HepG2 (cell line): Measurements from ENCODE around the gene CLDN11.

Experiments
- AKNA ChIP-seq: sonication (generic); formaldehyde crosslinking; IDR thresholded peaks from 2 replicates; pipeline ENCODE4 v1.4.0; 2020; ENCODE audit warnings: missing genetic modification reagents, borderline replicate concordance
- CBFB ChIP-seq: sonication (generic); formaldehyde crosslinking; IDR thresholded peaks from 2 replicates; pipeline ENCODE4 v1.4.0; 2020; ENCODE audit warnings: missing genetic modification reagents
- SMC3 ChIP-seq: IDR thresholded peaks from 2 replicates; pipeline ENCODE4 v1.6.1; 2011; ENCODE audit warnings: low read length, improper control_type of control experiment
- SNAPC2 ChIP-seq: sonication (generic); formaldehyde crosslinking; IDR thresholded peaks from 2 replicates; pipeline ENCODE4 v1.8.1; 2022; ENCODE audit warnings: mild to moderate bottlenecking, missing genetic modification reagents
- SP2 ChIP-seq: sonication (generic); formaldehyde crosslinking; IDR thresholded peaks from 2 replicates; pipeline ENCODE4 v1.5.1; 2020; ENCODE audit warnings: mild to moderate bottlenecking, missing genetic modification reagents
- YY1 ChIP-seq: IDR thresholded peaks from 2 replicates; pipeline ENCODE4 v1.6.1; 2011; ENCODE audit warnings: low read length, low read depth, moderate library complexity, mild to moderate bottlenecking; ENCODE audit not compliant: insufficient read depth, insufficient replicate concordance
- ZBTB33 ChIP-seq: sonication (generic); formaldehyde crosslinking; IDR thresholded peaks from 2 replicates; pipeline ENCODE4 v1.4.0; 2020; ENCODE audit warnings: missing genetic modification reagents
- ZBTB44 ChIP-seq: sonication (generic); formaldehyde crosslinking; IDR thresholded peaks from 2 replicates; pipeline ENCODE4 v1.4.0; 2020; ENCODE audit warnings: missing genetic modification reagents
- ZHX1 ChIP-seq: sonication (generic); formaldehyde crosslinking; IDR thresholded peaks from 2 replicates; pipeline ENCODE4 v1.8.1; 2022; ENCODE audit warnings: low read depth, mild to moderate bottlenecking, missing genetic modification reagents
- ZNF235 ChIP-seq: sonication (generic); formaldehyde crosslinking; IDR thresholded peaks from 2 replicates; pipeline ENCODE4 v1.8.1; 2023; ENCODE audit warnings: mild to moderate bottlenecking, missing genetic modification reagents, borderline replicate concordance
- ZNF609 ChIP-seq: sonication (generic); formaldehyde crosslinking; IDR thresholded peaks from 2 replicates; pipeline ENCODE4 v1.4.0; 2020; ENCODE audit warnings: mild to moderate bottlenecking, missing genetic modification reagents, borderline replicate concordance
- ZSCAN25 ChIP-seq: sonication (generic); formaldehyde crosslinking; IDR thresholded peaks from 2 replicates; pipeline ENCODE4 v1.8.0; 2022; ENCODE audit warnings: mild to moderate bottlenecking, missing genetic modification reagents

GRCh38 chr3:170442947-170443346, 24.3 kb downstream of the CLDN11 start:
- no peak for TF ChIP-seq YY1
- no peak for TF ChIP-seq AKNA (CRISPR knock-in tag)
- TF ChIP-seq ZBTB33: no peak
- TF ChIP-seq ZSCAN25: no peak
- TF ChIP-seq SMC3: no peak
- no peak for TF ChIP-seq ZBTB44 (CRISPR knock-in tag)
- no peak for TF ChIP-seq SNAPC2 (CRISPR knock-in tag)
- TF ChIP-seq ZNF609 (CRISPR knock-in tag): no peak
- no peak for TF ChIP-seq ZHX1
- no peak for TF ChIP-seq CBFB (CRISPR knock-in tag)
- no peak for TF ChIP-seq ZNF235
- TF ChIP-seq SP2 (CRISPR knock-in tag): no peak
